SU-DHL-6 (cell line): ENCODE results near the gene FOXF1.

Experiments
- CTCF ChIP-seq: fragments of 200-600 bp; sonication (generic); IDR thresholded peaks from one replicate; pipeline ENCODE4 v1.5.1; 2017; ENCODE audit warnings: antibody characterized with exemption, mild to moderate bottlenecking, low read length, moderate library complexity; ENCODE audit not compliant: insufficient read depth, poor library complexity, severe bottlenecking
- EZH2phosphoT487 ChIP-seq: fragments of 200-600 bp; sonication (generic), shearing (Covaris generic); conservative IDR thresholded peaks from 2 replicates; pipeline ENCODE4 v1.6.1; 2018; ENCODE audit warnings: mild to moderate bottlenecking, antibody characterized with exemption, low read length, moderate library complexity, mixed read lengths

DNA sequence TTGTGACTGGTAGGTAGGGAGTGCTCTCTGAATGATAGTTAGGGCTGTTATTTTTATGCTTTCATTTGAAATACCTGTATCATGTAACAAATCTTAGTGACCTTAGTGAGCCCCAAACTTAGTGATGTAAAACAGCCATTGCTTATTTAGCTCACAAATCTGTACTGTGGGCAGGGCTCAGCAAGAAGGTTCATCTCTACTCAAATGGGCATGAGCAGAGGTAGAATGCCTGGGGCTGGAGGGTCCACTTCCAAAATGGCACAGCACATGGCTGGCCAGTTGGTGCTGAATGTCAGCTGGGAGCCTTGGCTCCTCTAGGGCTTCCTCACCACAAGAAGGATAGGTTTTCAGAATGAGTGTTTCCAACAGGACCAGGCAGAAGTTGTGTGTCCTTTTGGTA lies 49.3 kb upstream of the FOXF1 start:
- no peak for TF ChIP-seq CTCF
- TF ChIP-seq EZH2phosphoT487 = no peak
